NCI-H510A treated with DMSO at 0.1 percent for 48 hours (cell line): ENCODE measurements around the gene R3HDM4.

Experiments used
- DNase-seq: peaks from one replicate; lab custom pipeline; 2025; lab: John Stamatoyannopoulos, UW

Gene R3HDM4

DNA sequence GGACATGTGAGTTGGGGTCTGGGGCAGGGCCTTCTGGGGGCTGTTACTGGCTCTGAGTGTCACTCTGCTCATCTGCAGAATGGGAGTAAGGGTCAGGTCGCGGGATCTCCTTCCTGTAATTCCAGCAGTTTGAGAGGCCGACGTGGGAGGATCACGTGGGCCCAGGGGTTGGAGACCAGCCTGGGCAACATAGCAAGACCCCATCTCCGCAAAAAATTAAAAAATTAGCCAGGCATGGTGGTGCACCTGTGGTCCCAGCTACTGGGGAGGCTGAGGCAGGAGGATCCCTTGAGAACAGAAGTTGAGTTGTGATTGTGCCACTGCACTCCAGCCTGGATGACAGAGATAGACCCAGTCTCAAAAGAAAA lies 16.9 kb upstream of the R3HDM4 start:
- no peak for DNase-seq

- no peak for DNase-seq
These were observed 16.3 kb upstream of the R3HDM4 start for GRCh38 chr19:929203-929890.

GRCh38 chr19:928471-929202 lies 15.6 kb upstream of the R3HDM4 start:
- no peak for DNase-seq

GRCh38 chr19:927780-928401 lies 14.9 kb upstream of the R3HDM4 start:
- DNase-seq = no peak

DNA sequence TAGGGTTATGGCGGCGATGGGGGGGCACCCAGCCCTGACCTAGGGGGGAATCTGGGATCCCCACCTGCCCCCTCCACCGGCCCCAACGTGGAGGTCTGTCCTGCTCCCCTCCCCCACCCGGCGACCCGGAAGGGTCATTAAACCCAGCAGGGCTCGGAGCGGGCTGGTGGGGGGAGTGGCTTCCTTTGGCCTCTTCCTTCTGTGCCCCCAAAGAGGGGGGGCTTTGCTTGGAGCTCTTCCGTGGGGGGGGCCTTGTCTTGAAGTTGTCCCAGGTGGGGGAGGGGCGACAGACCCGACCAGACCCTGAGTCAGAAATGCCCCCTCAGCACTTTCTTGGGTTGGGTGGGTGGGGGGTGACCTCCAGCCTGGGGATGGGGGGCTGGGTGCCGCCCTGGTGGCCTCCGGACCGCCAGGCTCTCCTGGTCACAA lies 14.3 kb upstream of the R3HDM4 start:
- DNase-seq = no peak

DNA sequence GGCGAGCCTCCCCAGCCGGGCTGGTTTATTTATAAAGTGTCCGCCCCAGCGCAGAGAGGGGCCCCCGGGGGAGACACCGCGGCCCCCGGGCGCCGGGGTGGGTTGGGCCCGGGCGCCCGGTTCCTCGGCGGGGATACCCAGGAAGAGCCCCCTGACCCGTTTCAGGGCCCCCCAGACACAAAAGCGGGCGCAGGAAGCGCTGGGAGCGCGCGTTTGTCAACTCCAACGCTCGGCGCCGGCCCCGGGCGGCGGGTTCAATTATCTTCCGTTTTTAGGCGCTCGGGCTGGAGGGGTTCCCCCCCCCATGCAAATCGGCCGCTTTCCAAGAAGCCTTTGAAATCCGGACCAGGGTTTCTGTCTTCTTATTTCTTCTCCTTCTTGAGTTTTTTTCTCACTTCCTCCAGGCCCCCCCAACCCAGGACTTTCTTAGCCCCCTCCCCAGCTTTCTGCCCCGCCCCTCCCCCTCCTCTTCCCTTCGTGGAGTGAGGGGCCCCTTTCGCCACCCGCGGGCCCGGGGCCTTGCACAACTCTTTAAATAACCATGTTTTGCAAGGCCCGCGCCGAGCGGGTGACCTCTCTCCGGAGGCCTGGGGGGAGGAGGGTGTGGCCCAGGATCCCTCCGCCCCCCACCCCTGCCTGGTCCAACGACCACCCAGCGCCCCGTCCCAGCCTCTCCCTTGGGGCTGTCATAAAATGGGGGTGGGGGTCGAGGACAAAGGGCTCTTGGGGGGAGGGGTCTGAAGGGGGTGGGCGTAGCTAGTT lies 13.8 kb upstream of the R3HDM4 start:
- no peak for DNase-seq

DNA sequence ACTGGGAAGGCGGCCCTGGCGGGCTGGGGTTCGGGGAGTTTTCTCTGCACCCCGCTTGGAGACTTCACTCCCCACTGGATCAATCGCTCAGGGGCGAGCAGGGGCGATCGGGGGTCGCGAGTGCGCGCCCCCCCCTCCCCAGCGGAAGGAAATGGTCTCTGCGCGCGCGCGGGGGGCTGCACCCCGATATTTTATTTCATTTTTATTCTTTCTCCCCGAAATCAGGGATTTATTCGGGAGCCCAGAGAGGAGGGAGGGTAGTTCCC lies 13.2 kb upstream of the R3HDM4 start:
- no peak for DNase-seq

GRCh38 chr19:925526-926322 lies 12.7 kb upstream of the R3HDM4 start, which contains the start of gene ARID3A:
Gene ARID3A, plus strand, starts transcription at chr19:926035. Its CDS starts 3,494 bp downstream, at chr19:929529.
- peak; percentile 55 for DNase-seq

GRCh38 chr19:925087-925525 lies 12.1 kb upstream of the R3HDM4 start:
- no peak for DNase-seq

GRCh38 chr19:924553-925086 lies 11.6 kb upstream of the R3HDM4 start:
- DNase-seq = no peak

DNA sequence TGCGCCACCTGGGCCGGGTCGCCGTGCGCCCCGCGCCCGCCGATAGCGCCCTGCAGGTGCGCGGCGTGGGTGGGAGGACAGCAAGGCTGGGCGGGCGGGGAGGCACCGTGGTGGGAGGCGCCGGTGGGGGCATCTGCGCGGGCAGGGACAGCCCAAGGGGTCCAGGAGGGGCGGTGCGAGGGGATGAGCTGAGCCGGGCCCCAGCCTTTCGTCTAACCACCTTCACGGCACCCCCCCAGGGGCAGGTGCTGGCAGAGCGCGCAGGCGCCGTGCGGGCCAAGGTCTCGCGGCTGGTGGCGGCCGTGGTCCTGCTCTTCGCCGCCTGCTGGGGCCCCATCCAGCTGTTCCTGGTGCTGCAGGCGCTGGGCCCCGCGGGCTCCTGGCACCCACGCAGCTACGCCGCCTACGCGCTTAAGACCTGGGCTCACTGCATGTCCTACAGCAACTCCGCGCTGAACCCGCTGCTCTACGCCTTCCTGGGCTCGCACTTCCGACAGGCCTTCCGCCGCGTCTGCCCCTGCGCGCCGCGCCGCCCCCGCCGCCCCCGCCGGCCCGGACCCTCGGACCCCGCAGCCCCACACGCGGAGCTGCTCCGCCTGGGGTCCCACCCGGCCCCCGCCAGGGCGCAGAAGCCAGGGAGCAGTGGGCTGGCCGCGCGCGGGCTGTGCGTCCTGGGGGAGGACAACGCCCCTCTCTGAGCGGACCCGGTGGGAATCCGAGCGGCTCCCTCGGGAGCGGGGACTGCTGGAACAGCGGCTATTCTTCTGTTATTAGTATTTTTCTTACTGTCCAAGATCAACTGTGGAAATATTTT lies 7.2 kb upstream of the R3HDM4 start:
- peak; percentile 56 for DNase-seq

DNA sequence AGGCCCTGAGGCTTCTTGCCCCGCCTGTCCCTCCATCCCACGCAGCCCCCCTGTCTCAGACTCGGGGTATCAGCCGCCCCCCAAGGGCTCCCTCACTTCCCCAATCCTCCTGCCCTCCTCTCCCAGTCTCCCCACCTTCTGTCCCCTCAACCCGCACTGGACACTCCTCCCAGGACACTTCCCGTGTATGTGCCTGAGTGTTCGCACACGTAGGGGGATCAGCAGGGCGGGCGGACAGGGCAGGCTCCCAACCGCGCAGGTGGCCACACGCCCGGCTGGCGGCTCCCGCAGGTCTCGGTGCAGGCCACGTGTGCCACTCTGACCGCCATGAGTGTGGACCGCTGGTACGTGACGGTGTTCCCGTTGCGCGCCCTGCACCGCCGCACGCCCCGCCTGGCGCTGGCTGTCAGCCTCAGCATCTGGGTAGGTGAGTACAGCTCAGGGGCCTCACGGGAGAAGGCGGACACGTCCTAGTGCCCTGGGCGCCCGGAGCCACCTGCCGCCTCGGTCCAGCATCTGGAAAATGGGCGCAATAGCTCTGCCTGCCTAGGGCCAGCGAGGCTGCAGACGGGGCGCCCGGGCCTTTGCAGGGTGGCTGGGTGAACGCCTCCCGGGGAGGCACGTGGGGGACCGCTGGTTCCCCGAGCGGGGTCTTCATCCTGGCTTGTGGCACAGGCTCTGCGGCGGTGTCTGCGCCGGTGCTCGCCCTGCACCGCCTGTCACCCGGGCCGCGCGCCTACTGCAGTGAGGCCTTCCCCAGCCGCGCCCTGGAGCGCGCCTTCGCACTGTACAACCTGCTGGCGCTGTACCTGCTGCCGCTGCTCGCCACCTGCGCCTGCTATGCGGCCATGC lies 6.4 kb upstream of the R3HDM4 start:
- DNase-seq = peak; percentile 56

DNA sequence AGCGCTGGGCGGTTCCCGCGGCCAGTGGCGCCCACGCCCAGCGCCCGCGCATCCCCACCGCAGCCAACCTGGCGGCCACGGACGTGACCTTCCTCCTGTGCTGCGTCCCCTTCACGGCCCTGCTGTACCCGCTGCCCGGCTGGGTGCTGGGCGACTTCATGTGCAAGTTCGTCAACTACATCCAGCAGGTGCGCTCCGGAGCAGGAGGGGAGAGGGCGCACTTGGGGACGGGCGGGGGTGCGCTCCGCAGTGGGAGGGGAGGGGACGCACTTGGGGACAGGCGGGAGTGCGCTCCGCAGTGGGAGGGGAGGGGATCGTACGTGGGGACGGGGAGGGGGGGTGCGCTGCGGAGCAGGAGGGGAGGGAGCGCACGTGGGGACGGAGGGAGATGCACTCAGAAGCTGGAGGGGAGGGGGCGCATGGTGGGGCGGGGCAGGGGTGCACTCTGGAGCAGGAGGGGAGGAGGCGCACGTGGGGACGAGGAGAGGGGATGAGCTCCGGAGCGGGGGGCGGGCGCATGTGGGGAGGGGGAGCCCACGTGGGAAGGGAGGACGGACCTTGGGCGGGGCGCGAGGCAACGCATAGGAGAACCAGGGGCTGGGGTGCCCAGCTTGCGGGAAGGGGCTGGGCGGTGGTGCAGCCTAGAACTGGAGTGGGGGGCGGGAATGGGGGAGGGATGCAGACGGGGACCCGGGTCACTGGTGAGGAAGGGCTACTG lies 5.6 kb upstream of the R3HDM4 start:
- DNase-seq = no peak

DNA sequence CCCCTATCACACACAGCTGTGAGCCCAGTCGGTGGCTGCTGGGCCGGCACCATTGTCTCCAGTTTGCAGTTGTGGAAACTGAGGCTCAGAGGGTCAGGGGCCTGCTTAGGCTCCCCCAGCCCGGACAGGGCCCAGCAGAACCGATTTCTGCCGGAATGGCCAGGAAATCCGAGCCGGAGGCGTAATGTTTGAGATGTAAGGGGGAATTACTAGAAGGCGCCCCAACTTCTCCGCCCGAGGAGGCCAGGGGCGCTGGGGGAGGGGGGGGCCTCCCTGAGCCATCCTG lies 5.1 kb upstream of the R3HDM4 start:
- DNase-seq = no peak

GRCh38 chr19:917323-918151 lies 4.5 kb upstream of the R3HDM4 start, which contains the start of gene KISS1R:
Gene KISS1R, plus strand, starts transcription at chr19:917333. Its CDS starts 170 bp downstream, at chr19:917503.
- peak; percentile 9 for DNase-seq

DNA sequence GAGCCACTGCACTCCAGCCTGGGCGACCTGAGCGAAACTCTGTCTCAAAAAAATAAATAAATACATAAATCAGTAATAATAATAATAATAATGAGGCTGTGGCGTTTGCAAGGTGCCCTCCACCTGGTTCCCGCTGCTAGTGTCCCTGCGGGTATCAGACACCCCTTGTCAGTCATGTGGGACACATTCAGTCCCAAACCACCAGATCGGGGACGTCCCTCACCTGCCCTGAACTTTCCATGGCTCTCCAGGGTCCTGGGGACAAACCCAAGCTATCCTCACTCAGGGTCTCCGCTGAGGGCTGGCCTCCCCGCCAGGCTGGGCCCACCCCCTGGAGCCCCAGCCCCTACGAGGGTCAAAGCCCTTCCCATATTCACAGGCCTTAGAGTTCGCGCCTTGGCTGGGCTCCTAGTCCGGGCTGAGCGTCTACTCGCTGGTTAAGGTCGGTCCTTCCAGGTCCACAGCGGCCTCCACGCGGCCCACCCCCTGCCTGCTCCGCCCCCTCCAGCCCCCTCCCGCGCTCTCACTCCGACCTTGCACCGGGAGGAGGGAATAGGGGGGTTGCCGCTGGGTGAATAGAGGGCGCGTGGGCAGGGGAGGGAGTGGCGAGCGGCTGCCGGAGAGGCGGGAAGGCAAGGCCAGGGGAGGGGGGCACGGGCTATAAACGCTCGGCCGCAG lies 3.8 kb upstream of the R3HDM4 start:
- DNase-seq = no peak

DNA sequence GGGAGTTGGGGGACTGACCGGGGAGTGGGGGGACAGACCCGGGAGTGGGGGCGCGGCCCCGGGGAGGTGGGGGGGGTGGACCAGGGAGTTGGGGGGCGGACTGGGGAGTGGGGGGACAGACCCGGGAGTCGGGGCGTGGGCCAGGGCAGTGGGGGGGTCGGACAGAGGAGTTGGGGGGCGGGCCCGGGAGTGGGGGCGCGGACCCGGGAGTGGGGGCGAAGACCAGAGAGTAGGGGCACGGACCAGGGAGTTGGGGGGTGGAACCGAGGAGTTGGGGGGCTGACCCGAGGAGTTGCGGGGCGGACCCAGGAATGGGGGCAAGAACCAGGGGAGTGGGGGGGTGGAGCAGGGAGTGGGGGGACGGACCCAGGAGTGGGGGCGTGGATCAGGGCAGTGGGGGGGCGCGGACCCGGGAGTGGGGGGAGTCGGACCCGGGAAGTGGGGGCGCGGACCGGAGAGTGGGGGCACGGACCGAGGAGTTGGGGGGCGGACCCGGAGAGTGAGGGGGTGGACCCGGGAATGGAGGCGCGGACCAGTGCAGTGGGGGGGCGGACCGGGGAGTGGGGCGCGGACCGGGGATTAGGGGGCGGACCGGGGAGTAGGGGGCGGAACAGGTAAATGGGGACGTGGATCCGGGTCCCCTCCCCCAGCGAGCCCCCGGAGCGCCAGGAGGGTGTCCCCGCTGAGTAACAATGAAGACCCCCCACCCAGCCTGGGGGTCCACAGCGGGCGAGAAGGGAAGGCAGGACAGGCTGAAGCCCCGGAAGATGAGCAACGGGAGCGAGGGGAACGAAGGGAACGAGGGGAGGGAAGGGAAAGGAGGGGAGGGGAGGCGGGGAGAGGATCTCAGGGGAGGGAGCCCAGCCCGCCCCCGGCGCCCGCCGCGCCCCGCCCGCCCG lies 589 bp downstream of the R3HDM4 start:
- no peak for DNase-seq
